ENCODE measurements around the gene LAPTM4A.

The LAPTM4A gene

DNA sequence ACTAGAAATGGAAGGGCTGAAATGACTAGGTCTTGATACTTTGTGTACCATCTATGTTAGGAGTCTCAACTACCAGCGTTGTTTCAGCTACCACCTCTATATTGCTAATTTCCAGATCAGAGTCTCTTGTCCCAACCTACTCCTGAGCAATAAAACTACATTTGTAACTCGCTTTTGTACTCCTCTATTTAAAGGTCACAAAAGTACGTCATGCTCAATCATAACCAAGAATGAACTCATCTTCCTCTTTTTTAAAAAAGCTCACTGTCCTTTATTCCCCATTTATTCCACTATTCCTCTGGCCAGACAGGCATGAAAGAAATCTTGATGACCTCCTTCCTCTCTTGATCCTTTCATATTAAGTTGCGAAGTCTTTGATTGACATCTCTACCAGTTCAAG, 27.7 kb downstream of the LAPTM4A start:
- no peak for DNase-seq (ENCODE audit: low read depth in 2 of 3, low spot score in 2 of 3)

DNA sequence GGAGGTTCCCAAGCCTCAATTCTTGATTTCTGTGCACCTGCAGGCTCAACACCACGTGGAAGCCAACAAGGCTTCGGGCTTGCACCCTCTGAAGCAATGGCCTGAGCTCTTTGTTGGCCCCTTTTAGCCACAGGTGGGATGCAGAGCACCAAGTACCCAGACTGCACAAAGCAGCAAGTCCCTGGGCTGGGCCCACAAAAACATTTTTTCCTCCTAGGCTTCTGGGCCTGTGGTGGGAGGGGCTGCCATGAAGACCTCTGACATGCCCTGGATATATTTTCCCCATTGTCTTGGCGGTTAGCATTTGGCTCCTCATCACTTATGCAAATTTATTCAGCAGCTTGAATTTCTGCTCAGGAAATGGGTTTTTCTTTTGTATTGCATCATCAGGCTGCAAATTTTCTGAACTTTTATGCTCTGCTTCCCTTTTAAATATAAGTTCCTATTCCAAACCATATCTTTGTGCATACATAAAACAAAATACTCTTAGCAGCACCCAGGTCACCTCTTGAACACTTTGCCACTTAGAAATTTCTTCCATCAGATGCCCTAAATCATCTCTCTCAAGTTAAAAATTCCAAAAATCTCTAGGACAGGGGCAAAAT, 29.9 kb downstream of the LAPTM4A start:
- no peak for DNase-seq (ENCODE audit: low read depth in 2 of 3, low spot score in 2 of 3)

DNA sequence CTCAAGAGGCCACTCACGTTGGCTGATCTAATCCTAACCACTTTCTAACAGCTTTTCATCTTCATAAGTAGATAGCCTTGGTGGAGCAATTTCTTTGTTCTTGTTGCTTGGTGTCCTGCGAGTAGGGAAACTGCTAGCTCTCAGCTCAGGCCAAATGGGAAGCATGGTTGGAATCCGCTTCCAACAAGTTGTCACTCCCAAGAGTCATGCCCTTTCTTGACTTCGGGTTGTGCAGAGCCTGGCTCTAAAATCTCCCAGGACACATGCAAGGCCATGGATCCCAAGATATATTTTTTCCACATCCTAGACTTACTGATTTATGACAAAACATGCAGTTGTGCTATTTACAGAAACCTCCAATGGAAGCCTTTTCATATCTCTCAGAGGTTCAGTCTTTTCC, 31.7 kb downstream of the LAPTM4A start:
- no peak for DNase-seq (ENCODE audit: low read depth in 2 of 3, low spot score in 2 of 3)

DNA sequence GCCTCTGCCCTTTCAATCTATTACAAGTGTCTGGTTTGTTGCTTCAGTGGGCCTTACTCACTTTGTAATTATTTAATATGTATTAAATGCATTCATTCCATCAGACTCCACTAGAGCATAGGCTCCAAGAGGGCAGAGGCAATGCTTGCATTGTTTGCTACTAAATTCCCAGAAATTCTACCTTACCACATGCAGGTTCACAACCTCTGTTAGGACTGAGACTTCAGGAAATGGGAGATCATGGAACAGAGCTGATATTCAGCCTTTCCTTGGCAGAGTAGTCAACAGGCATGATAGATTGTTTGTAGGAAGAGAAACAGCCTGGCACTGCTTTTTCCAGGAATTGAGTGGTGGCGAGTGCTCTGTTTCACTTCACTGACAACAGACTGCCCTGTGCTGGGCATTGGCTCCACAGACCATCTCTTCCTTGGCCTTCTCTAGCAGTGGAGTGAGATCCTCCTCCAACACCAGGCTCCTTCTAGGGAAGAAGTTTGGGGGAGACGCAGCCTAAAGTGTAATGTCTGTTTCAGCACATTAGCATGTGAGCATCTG, 32.8 kb downstream of the LAPTM4A start:
- DNase-seq (ENCODE audit: low read depth in 2 of 3, low spot score in 2 of 3), result no peak

DNA sequence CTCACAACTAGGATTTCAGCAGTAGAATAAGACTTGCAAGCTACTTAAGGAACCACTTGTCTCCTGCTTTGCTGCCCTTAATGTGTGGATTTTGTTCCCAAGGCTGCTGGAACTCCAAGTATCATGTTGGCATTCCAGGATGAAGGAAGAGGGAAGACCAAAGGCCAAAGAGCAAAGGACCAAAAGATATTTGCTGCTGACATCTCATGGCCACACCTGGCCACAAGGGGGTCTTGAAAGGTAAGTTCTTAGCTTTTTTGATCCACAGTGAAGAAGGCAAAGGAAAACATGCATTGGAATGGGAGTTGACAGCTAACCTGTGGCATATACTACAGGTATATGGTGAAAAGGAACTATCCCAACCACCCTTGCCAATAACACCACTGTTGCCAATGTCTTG, 35.1 kb downstream of the LAPTM4A start:
- DNase-seq (ENCODE audit: low read depth in 2 of 3, low spot score in 2 of 3), result no peak

DNA sequence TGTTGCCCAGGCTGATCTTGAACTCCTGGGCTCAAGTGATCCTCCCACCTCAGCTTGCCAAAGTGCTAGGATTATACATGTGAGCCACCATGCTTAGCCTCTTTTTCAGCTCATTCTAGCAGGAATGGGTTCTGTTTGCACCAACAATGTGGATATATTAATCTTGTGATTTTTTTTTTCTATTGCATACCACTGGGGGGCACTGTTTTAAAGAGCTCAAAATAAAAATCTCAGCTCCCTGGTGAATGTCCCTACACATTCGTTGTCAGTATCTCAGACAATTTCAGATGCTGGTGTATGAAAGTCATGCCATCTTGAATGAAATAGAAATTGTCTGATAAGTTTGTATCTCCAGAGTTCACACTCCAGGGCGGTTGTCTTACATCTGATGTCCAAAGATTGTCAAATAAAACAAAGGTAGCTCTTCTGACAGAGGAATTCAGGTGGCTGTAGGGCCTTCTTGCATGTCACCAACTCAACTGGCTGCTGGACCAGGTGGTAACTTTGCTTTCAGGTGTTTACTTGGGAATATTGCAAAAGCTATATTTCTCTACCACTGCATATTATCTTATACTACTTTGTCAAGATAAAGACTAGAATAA, 35.8 kb downstream of the LAPTM4A start:
- DNase-seq (ENCODE audit: low read depth in 2 of 3, low spot score in 2 of 3), result no peak

DNA sequence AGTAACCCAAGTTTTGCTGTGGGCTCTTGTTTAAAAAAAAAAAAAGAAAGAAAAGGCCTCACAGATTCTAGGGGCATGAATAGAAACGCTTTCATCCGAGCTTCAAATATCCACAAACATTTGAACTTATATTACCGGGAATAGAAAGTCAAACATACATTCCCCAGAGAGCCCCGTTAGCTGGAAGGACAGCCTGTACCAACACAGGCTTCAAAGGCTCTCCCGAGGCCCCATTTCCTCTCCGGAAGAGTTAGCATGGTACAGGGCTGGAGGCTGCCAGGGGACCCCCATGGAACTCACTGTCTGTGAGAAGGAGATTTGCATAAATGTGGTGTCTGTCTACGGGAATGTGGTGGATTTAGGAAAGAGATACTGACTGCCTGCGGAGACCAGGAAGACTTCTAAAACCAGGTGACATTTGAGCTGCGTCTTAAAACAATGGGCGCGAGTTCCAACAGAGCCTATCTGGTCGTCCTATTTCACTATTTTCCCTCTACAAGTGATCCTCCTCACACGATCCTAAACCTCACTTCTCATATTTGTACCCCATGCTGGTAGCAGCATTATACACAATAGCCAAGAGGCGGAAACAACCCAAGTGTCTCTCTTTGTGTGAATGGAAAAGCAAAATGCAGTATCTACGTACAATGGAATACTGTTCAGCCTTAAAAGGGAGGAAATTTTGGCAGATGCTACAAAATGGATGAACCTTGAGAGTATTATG, 38.1 kb downstream of the LAPTM4A start:
- DNase-seq (ENCODE audit: low read depth in 2 of 3, low spot score in 2 of 3), result no peak

DNA sequence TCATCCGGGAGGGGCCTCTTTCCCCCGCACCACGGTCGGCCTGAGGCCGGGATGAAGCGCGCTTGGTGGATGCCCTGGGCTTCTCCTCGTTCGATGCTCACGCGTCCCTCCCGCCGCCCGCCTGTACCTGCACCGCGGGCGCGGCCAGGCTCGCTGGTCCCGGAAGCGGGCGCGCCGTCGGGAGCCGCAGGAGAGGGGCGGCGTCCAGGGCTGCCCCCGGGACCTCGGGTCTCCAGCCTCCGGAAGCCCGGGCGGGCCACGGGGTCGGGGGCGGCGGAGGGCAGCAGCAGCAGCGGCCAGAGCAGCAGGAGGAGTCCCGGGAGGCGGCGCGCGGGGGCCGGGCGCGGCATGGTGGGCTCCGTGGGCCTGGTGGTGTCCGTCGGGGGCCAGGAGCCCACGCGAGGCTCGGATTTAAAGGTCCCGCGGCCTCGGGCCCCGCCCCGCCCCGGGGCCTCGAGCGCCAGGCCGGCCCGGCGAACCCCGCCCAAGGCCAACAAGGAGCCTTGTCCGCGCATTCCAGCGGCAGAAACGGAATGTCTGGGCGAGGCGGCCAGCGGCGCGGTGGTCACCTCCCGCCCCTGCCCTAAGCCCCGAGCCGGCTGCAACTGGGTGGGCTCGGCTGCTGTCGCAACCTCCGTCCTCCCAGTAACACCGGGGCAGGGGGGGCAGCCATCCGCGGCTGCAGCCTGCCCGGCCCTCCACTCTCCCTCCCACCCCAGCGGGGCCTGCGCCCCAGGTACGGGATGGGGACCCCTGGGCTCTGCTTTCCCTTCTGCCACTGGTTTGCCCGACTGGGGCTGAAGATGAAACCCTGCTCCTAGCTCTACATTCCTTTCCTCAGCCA, 38.9 kb downstream of the LAPTM4A start, which contains the start of gene MATN3:
TSS of gene MATN3 (minus strand) at position 387 of the 844 bp plus-strand sequence. CDS start at position 350, 37 bp downstream.
- DNase-seq (ENCODE audit: low read depth in 2 of 3, low spot score in 2 of 3), result no peak

DNA sequence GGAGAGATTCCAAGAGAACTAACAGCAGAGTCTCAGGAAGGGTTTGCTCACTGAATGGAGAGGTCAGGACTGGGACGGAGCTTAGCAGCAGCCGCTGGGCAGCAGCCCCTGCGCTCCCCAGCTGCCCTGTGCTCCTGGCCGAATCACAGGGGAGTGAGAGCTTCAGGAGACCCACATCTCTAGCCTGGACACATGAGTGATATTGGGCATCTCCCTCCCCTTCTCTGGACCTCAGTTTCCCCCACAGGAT, 39.5 kb downstream of the LAPTM4A start:
- DNase-seq (ENCODE audit: low read depth in 2 of 3, low spot score in 2 of 3), result no peak

DNA sequence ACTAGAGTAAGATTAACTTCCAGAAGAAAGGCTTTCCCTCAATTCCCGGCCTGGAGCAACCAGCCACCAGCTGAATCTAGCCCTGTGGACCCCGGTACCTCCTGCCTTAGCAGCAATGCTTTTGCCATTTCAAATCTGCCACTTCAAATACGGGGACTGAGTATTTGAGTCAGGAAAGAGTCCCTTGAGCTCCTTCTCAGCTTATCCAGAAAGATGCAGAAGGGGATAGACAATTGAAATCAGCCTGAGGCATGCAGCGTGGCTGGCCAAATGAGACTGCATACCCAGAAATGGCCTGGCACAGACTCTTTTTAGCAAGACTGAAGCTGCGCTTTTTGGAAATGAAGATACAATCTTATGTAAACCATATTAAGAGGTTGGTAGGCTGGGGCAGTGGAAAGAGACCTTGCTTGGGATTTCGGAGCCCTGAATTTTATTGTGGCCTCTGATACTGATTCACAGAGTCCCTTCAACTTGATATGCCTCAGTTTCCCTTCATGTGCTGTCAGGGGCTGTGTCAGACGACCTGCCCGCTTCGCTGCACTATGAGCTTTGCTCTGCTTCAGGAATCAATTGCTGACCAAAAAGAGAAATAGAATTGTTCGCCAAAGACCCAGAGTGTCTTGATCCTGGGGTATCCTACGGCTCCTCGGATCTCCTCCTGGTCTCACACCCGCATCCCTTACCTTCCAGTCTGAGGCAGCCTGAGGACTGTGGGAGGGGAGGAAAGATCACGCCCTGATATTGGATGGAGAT, 40.0 kb downstream of the LAPTM4A start:
- DNase-seq (ENCODE audit: low read depth in 2 of 3, low spot score in 2 of 3), result no peak

DNA sequence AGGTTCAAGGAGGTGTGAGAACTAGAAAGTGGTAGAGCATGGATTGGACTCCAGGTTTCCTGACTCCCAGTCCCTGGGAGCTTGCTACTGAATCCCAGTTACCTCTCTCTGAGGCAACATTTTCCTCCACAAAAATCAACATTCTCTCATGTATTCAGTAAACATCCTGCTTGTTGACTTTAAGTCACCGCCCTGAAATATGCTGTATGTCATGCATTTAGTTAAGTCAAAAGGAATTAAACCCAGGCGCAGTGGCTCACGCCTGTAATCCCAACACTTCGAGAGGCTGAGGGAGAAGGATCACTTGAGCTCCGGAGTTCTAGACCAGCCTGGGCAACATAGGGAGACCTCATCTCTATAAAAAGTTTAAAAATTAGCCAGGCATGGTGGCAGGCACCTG, 42.7 kb downstream of the LAPTM4A start:
- no peak for DNase-seq (ENCODE audit: low read depth in 2 of 3, low spot score in 2 of 3)

DNA sequence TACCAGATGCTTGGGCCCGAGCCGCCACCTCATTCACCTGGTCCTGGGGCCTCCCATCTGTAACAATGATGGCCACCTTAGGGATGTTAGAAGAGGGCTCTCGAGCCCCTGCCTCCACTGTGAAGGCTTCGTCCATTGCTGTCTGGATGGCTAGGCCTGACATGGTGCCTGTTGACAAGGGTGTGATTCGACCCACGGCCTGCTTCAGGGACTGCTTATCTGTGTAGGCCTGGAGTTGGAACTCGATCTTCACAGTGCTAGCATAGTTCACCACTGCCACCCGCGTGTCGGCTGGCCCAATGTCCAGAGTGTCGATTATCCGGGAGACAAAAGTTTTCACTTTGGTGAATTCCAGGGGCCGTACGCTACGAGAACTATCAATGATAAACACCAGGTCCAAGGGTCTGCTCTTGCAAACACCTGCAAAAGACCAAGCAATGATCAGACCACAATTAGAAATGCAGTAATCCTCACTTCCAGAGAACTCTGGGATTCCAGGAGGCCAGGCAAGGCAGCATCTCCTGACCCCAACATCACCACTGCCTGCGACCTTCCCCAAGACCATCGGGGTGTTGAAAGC, 45.4 kb downstream of the LAPTM4A start:
- no peak for DNase-seq (ENCODE audit: low read depth in 2 of 3, low spot score in 2 of 3)

DNA sequence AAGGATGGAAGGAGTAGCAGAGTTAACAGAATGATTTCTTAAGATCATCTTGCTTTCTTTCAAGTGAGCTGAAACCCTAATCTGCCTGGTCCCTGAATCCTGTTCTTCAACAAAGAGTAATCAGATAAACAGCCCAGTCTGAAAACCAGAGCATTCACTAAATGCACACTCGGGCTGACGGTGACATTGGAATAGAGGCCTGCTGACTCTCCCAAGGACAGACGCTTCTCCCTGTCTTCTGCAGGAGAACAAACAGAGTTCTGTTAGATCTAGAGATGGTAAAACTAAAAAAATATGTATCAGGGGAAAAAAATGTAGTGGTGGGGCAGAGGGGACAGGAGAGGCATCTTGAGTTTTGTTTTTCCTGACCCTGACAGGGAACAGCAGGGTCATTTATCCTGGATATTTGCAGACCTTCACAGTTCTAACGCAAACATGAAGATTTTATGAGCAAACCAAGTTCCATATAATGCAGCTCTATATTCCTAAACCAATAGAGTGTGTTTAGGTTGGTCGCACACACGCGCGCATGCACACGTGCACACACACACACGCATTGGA, 46.3 kb downstream of the LAPTM4A start:
- no peak for DNase-seq (ENCODE audit: low read depth in 2 of 3, low spot score in 2 of 3)

DNA sequence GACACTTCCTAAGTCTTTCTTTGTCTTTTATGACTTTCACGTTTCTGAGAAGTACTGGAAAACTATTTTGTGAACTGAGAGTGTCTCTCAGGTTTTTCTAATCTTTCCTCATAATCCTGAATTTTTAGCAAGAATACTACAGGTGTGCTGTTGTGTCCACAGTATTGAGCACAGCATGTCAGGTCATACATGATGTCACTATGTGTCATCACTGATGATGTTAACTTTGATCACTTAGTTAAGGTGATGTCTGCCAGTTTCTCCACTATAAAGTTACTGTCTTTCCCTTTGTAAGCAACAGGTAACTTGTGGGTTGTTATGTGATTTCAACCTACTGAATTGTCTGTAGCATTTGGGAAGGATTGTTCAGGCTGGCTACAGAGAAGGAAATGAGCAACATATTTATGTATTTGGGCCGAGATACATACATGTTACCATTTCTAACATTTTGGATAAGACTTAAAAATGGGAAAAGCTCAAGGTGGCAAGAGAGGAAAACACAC, 50.0 kb downstream of the LAPTM4A start:
- no peak for DNase-seq (ENCODE audit: low read depth in 2 of 3, low spot score in 2 of 3)

DNA sequence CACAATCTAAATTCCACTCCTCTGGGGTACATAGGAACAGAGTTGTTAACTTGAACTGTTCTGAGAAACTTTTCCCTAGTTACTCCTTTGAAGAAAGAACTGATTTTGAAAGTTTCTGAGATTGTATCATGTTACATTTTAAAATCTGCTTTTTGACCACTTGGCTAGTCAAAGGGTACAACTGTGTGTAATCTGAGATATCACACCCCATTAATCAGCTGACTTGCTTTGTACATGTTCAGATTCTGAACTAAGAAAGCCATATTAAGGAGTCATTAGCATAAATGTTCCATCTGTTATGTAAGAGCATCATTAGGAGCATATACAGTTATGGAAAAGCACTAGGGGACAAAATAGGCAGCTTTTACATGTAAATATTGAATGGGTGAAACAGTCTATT, 57.7 kb downstream of the LAPTM4A start:
- DNase-seq (ENCODE audit: low read depth in 2 of 3, low spot score in 2 of 3), result no peak

DNA sequence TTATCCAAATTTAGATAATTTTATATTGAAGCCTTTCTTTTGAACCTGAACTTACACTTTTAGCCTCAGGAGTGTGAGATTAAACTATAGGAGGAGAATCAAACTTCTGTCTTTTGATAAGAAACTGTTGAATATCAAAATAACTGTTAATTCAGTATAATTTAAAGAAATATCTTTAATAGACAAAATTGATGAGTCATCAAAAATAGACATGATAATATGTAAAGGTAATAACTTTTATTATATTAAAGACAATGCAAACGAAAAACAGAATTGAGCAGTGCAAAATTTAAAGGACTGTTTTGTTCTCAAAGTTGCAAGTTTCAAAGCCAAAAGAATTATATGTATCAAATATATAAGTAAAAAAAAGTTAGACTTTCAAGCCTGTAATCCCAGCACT, 59.5 kb downstream of the LAPTM4A start:
- no peak for DNase-seq (ENCODE audit: low read depth in 2 of 3, low spot score in 2 of 3)

DNA sequence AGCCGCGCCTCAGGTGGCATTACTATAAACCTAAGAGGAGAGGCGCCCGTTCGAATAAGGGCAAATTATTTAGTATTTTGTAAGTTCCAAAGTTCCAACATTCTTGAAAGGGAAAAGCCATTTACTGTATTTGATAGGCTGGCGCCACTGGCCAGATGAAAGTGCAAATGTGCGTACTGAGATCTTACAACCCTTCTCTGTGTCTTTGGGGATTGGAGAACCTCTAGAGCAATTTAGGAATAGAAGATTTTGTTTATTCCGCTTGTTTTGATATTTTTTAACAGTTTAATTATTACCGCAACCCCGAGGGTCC, 61.1 kb downstream of the LAPTM4A start:
- DNase-seq (ENCODE audit: low read depth in 2 of 3, low spot score in 2 of 3), result no peak

DNA sequence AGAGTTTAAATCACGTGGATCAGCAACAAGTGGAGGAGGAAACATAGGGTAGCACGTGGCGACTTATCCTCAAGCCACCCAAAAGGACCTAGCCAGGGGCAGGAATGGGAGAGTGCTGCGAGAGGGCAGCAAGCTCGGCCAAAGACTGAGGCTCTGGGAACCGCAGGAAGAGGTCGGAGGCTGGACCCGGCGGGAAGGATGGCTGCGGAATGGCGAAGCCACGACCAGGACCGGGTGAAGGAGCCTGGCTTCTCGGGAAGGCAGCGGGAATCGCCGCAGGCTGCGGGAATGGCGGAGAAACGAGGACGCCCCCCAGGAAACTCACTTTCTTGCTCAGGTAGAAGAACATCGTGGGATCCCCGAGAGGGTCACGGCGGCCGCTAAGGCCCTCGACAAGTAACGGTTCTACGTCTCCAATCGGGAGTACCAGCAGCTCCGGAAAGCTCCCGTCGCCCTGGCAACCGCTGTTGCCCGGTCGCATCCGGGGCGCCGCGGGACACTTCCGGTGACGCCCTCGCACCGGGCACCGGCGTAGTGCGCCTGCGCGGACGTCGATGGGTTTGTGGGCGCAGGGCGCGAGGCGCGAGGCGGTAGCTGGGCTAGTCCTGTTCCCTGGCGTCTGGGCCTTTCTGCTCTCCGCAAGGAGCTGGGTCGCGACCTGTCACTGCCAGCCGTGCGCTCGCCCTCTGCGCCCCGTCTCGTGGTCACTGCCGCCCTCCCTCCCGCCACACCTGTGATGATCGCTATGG, 61.6 kb downstream of the LAPTM4A start, which contains the start of gene WDR35:
TSS of gene WDR35 (minus strand) at position 439 of the 749 bp plus-strand sequence. CDS start at position 349, 90 bp downstream.
- DNase-seq (ENCODE audit: low read depth in 2 of 3, low spot score in 2 of 3), result peak; percentile 84 to 88 (median 86)

DNA sequence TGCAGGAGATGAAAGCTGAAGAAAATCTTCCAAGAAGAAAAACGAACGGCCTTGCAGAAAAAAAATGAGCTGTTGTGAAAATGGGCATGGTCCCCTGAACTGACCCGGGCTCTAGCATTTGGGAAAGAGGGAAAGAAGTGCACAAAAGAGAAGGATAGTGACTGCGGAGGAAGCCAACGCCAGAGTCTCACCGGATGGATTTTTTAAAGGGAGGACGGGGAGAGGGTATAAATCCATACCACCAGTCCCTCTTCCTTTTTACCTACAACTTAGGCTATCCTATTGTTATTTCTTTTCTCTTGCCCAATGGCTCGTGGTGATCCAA, 62.1 kb downstream of the LAPTM4A start:
- DNase-seq (ENCODE audit: low read depth in 2 of 3, low spot score in 2 of 3), result no peak

DNA sequence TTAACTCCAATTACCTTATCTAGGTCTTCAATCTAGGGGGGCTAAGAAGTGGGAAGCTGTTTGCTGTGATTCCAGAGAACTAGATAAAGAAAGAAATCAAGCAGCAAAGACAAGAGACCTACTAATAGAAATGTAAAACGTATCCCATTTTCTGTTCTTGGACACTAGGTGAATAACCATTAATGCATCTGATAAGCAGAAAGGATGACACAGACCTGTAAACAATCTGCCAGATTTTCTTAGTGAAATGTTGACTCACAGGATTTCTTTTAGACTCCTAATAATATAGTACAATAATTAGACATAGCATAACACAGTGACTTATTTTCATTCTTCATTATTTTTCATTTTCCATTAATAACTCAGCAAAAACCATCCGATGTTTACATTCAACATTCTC, 62.8 kb downstream of the LAPTM4A start:
- no peak for DNase-seq (ENCODE audit: low read depth in 2 of 3, low spot score in 2 of 3)
